ENCODE data around the gene ATG13. TPM values are rescaled to one million over a fixed set of nuclear protein-coding genes. Genes with fewer than 3 reads are reported as not detected.

The ATG13 gene
- polyA plus RNA-seq, 1 experiment, result 57.9 TPM

- POLR2A ChIA-PET, result interaction anchor here (0.6 to 0.8 kb wide), 2 partner anchors 8 to 155 kb away, joined by 3 to 8 read pairs; no protein-coding TSS in a partner anchor
These were observed 75.1 kb downstream of the ATG13 start for GRCh38 chr11:46692450-46692849.

GRCh38 chr11:46693597-46694012 is 76.3 kb downstream of the ATG13 start:
- Histone ChIP-seq H3K27me3 (ENCODE audit: control insufficient read depth, insufficient read depth, low read length) (no peaks in the 10 kb centered on the region), H3K4me3 (ENCODE audit: low read depth, low read length) (no peak overlapping the region), H3K27ac (ENCODE audit: low read depth, low read length) (no peak overlapping the region), H3K9me3 (ENCODE audit: control insufficient read depth, insufficient read depth, low read length) (no peaks in the 10 kb centered on the region)
- TF ChIP-seq CTCF (IDR thresholded peaks at IDR 0.05; ENCODE audit: low read depth, low read length), result no peak
- POLR2A ChIA-PET, result no interaction called here
- CTCF ChIA-PET, result no interaction called here
- no peak for DNase-seq (ENCODE audit: low read depth, low spot score)

More at GRCh38 chr11:46692450-46692849, 75.1 kb downstream of the ATG13 start:
- Histone ChIP-seq H3K27me3 (ENCODE audit: control insufficient read depth, insufficient read depth, low read length) (no peaks in the 10 kb centered on the region), H3K27ac (ENCODE audit: low read depth, low read length) (no peak overlapping the region), H3K4me3 (ENCODE audit: low read depth, low read length) (no peak overlapping the region), H3K9me3 (ENCODE audit: control insufficient read depth, insufficient read depth, low read length) (no peaks in the 10 kb centered on the region)
- no peak for DNase-seq (ENCODE audit: low read depth, low spot score)
- CTCF ChIA-PET, result no interaction called here
- TF ChIP-seq CTCF (IDR thresholded peaks at IDR 0.05; ENCODE audit: low read depth, low read length), result no peak

GRCh38 chr11:46694072-46694471 is 76.7 kb downstream of the ATG13 start:
- H3K27ac ChIP-seq (ENCODE audit: low read depth, low read length), result peak overlapping the region; percentile 21
- DNase-seq (ENCODE audit: low read depth, low spot score), result no peak
- H3K4me3 ChIP-seq (ENCODE audit: low read depth, low read length), result no peak overlapping the region
- POLR2A ChIA-PET, result no interaction called here
- TF ChIP-seq CTCF (IDR thresholded peaks at IDR 0.05; ENCODE audit: low read depth, low read length), result no peak
- CTCF ChIA-PET, result interaction anchor here (0.7 kb wide), 1 partner anchor 204 kb away, joined by 5 read pairs; no protein-coding TSS in a partner anchor
- H3K27me3 ChIP-seq (ENCODE audit: control insufficient read depth, insufficient read depth, low read length), result no peaks in the 10 kb centered on the region
- no peaks in the 10 kb centered on the region for H3K9me3 ChIP-seq (ENCODE audit: control insufficient read depth, insufficient read depth, low read length)

- POLR2A ChIA-PET, result no interaction called here
- H3K27ac ChIP-seq (ENCODE audit: low read depth, low read length), result no peak overlapping the region
- no peak for DNase-seq (ENCODE audit: low read depth, low spot score)
- H3K9me3 ChIP-seq (ENCODE audit: control insufficient read depth, insufficient read depth, low read length), result no peaks in the 10 kb centered on the region
- no peak for TF ChIP-seq CTCF (IDR thresholded peaks at IDR 0.05; ENCODE audit: low read depth, low read length)
- CTCF ChIA-PET, result interaction anchor here (0.7 kb wide), 1 partner anchor 204 kb away, joined by 5 read pairs; no protein-coding TSS in a partner anchor
- H3K27me3 ChIP-seq (ENCODE audit: control insufficient read depth, insufficient read depth, low read length), result no peaks in the 10 kb centered on the region
- H3K4me3 ChIP-seq (ENCODE audit: low read depth, low read length), result no peak overlapping the region
These were observed 77.3 kb downstream of the ATG13 start for GRCh38 chr11:46694607-46695006.

- ChIA-PET POLR2A (interaction anchor here (1.6 kb wide), 1 partner anchor 8 kb away, joined by 4 read pairs; no protein-coding TSS in a partner anchor), CTCF (interaction anchor here (0.5 kb wide), 1 partner anchor 11 kb away, joined by 3 read pairs; no protein-coding TSS in a partner anchor)
- no peak for DNase-seq (ENCODE audit: low read depth, low spot score)
- no peak for TF ChIP-seq CTCF (IDR thresholded peaks at IDR 0.05; ENCODE audit: low read depth, low read length)
- Histone ChIP-seq H3K27ac (ENCODE audit: low read depth, low read length) (no peak overlapping the region), H3K9me3 (ENCODE audit: control insufficient read depth, insufficient read depth, low read length) (no peaks in the 10 kb centered on the region), H3K27me3 (ENCODE audit: control insufficient read depth, insufficient read depth, low read length) (no peaks in the 10 kb centered on the region), H3K4me3 (ENCODE audit: low read depth, low read length) (no peak overlapping the region)
These were observed 78.2 kb downstream of the ATG13 start for GRCh38 chr11:46695345-46696211.
